Sciatic nerve (tissue), 2 donors: ENCODE measurements around the gene TUBG2. TPM values are rescaled to one million over a fixed set of nuclear protein-coding genes. Genes with fewer than 3 reads are reported as not detected.
"Not testable (repeated sequence)": the region's sequence is repeated elsewhere in the genome, so short reads cannot be mapped to it uniquely, and the experiment has no call there.

ENCODE experiments used
- ATAC-seq: fragments of 200-7000 bp; cut with Tn5 transposase; one replicate; pipeline ENCODE4 v1.9.1; 2020; ENCODE audit warnings: mild to moderate bottlenecking, moderate library complexity
- DNase-seq: peaks from one replicate; pipeline ENCODE4 v3.0.0-alpha.2; 2020; ENCODE audit warnings: low spot score
- intact Hi-C: fragments of 100-400 bp; cut with DNase I; formaldehyde crosslinking; loops from one replicate; pipeline ENCODE4 v1.14.2; 2022
- total RNA-seq: library from RNA; stranded (reverse); fragmentation: NEBNext Ultra II Directional; extraction: Animal tissue kit (Norgen Biotek cat#: 25700); gene quantifications from one replicate; pipeline ENCODE4 v1.2.1, GENCODE V29; 2021
- donor health status: DM: no; HTN: no; CAD: no.
- donor health status: DM: no; HTN: no; CAD: no.

The TUBG2 gene
- total RNA-seq, 1 donor from 2014 or later = 46.8 TPM

DNA sequence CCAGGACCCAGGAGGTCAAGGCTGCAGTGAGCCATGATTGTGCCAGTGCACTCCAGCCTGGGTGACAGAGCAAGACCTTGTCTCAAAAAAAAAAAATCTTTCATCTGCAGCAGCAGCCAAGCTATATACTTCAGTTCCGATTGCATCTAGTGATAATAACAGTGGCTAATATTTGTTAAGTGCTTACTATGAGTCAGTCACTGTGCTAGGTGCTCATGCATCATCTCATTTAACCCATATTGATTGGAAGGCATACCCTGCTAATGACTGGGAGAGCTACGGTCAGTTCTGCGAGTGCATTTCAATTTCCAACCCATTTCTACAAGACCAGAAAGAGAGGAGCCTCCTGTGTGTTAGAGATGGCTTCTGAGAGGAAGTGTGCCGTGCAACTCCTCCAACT lies 7.7 kb upstream of the TUBG2 start:
- intact Hi-C loops = no loop called here
- no peak for DNase-seq
- no peak for ATAC-seq

GRCh38 chr17:42653179-42654124 lies 5.6 kb upstream of the TUBG2 start:
- intact Hi-C loops = no loop called here
- DNase-seq (peak; percentile 76), ATAC-seq (peak; percentile 92)

DNA sequence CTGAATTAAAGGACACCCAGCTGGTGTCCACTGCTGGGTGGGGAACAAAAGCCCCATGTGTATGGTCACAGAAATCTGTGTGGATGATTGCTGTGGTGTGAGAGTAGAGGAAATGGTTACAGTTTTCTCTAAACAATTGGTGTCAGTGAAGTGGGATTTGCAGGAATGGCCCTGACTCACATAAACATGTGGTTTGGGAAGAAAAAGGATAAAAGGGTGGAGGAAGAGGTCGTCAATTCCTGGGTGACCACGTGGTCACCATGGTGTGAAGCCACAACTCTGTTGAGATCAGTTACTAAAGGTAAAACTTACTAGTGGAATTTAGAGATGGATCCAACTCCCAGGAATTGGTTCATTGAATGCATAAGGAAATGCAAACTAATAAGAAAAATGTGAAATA lies 3.6 kb upstream of the TUBG2 start:
- ATAC-seq = no peak
- intact Hi-C loops = no loop called here

DNA sequence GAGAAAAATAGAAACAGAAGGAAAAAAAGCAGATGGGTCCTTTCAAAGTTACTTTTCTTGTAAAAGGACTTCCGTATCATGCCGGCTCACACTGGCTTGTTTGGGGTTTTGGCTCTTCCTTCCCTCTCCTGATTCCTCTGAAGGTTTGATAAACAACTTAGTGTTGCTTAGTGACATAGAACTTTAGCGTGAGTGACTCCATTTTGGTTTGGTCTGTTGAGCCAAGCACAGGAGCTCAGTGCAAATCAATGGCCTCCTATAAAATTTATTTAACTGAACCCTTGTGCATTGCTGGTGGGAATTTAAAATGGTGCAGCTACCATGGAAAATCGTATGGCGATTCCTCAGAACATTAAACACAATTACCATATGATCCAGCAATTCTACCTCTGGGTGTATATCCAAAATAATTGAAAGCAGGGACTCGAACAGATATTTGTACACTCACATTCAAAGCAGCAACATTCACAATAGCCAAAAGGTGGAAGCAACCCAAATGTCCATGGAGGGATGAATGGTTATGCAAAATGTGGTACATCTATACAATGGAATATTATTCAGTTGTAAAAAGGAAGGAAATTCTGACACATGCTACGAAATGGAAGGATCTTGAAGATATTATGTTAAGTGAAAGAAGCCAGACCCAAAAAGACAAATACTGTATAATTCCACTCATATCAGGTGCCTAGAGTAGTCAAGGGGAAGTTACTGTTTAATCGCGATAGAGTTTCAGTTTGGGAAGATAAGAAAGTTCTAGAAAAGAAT lies 1.1 kb upstream of the TUBG2 start:
- ATAC-seq = no peak
- intact Hi-C loops = no loop called here
- DNase-seq = no peak

More for the DNA sequence above, 3.6 kb upstream of the TUBG2 start:
- DNase-seq = no peak

GRCh38 chr17:42659932-42660274 lies 819 bp downstream of the TUBG2 start:
- ATAC-seq = peak; percentile 44
- intact Hi-C loops, DNase-seq: not testable (repeated sequence)

DNA sequence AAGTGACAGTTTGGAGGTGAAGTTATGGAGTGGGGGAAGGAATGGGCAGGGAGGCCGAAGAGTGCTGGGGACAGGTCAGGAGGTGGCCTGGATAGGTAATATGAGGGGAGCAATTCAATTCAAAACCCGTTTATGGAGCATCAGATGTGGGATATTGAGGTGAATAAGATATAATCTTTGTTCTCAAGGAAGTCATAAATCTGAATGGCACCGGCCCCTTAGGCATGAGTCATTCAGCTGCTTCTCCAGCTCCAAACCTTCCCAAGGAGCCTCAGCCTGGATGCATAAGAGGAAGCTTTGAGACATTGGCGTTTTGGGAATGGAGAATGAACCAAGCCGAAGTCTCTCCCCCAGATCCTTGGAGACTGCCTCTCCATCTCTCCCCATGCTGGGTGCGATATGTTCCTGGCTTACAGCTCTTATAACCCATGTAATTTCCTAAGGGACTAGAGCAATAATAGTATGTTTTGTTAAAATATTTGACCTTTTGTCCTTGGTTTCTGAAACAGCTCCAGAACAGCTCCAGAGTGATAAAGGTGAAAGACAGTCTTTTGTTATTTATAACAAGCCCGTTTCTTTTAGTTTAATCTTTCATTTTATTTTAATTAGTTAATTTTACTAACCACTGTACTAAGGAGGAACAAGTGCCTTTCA lies 1.7 kb downstream of the TUBG2 start:
- peak; percentile 34 for ATAC-seq
- intact Hi-C loops = no loop called here
- no peak for DNase-seq

- DNase-seq (no peak), ATAC-seq (peak; percentile 4)
- intact Hi-C loops = no loop called here
These were observed 6.5 kb downstream of the TUBG2 start for GRCh38 chr17:42665581-42666001.

DNA sequence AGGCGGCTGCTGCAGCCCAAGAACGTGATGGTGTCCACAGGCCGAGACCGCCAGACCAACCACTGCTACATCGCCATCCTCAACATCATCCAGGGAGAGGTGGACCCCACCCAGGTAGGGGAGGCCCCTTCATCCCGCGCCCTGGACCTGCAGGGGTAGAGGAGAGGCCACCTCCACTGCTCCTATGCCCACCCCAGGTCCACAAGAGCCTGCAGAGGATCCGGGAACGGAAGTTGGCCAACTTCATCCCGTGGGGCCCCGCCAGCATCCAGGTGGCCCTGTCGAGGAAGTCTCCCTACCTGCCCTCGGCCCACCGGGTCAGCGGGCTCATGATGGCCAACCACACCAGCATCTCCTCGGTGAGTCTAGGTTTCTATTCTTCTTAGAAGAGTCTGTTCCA lies 7.0 kb downstream of the TUBG2 start:
- DNase-seq, intact Hi-C loops, ATAC-seq: not testable (repeated sequence)

DNA sequence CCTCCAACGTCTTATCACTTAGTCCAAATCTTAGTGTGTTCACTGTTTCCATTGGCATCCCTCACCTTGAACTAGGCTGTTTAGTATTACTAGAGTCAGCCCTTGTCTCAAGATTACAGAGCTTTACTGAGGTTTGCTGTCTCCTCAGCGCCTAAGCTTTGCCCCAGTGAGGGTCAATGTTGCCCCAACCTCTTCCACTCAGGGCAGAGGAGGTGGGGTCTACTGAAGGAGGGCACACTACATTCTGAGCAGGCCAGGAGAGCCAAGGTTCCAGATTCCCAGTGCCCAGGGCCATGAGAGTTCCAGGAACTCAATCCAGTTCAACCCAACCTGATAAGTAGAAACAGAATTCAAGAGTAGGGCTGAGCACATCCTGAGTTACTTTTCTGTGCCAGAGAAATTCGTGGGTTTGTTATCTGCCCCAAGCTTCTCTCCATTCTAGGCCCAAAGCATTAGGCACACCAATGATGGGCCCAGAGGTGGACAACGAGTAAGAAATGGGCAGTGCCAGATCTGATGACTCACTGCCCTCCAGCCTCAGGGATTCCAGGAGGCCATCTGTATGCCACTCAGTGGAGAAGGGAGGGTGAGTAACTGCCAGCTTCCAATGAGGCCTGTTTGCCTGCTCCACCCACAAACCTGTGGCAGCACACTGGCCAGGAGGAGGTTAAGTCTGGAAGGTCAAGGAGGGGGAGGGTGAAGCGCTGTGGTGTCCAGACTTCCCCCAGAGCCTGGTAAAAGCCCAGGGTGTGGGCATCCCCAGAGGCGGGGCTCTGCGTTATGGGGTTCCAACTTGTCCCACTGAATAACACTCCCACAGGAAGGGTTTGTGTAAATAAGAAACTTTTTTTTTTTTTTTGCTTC lies 8.2 kb downstream of the TUBG2 start:
- ATAC-seq (peak; percentile 48), DNase-seq (no peak)
- intact Hi-C loops = no loop called here

- intact Hi-C loops = no loop called here
- DNase-seq (no peak), ATAC-seq (no peak)
These were observed 10.6 kb downstream of the TUBG2 start for GRCh38 chr17:42669705-42669976.

GRCh38 chr17:42669977-42670788 lies 11.1 kb downstream of the TUBG2 start:
- DNase-seq = no peak
- intact Hi-C loops = no loop called here
- ATAC-seq = no peak

GRCh38 chr17:42670789-42671657 lies 11.9 kb downstream of the TUBG2 start:
- intact Hi-C loops = no loop called here
- ATAC-seq = no peak
- DNase-seq = no peak

DNA sequence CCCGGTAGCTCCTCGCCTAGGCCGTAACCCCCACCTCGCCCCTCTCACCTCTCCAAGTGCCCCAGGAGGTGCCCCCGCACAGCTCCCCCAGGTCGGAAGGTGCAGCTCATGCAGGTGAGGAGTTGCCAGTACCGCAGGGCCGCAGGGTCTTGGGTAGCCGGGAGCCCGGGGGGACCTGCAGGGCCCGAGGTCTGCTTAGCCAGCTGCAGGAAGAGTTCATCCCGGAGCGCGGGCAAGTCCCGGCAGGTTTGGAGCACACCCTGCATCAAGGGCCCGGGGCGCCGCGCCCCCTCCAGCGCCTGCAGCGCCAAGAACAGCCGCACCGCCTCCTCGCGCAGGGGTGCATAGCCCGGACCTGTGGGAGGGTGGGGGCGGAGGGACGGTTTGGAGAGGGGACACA lies 13.0 kb downstream of the TUBG2 start:
- intact Hi-C loops = no loop called here
- DNase-seq = no peak
- no peak for ATAC-seq

- DNase-seq (no peak), ATAC-seq (no peak)
- intact Hi-C loops = no loop called here
These were observed 14.3 kb downstream of the TUBG2 start for GRCh38 chr17:42673266-42673884.

DNA sequence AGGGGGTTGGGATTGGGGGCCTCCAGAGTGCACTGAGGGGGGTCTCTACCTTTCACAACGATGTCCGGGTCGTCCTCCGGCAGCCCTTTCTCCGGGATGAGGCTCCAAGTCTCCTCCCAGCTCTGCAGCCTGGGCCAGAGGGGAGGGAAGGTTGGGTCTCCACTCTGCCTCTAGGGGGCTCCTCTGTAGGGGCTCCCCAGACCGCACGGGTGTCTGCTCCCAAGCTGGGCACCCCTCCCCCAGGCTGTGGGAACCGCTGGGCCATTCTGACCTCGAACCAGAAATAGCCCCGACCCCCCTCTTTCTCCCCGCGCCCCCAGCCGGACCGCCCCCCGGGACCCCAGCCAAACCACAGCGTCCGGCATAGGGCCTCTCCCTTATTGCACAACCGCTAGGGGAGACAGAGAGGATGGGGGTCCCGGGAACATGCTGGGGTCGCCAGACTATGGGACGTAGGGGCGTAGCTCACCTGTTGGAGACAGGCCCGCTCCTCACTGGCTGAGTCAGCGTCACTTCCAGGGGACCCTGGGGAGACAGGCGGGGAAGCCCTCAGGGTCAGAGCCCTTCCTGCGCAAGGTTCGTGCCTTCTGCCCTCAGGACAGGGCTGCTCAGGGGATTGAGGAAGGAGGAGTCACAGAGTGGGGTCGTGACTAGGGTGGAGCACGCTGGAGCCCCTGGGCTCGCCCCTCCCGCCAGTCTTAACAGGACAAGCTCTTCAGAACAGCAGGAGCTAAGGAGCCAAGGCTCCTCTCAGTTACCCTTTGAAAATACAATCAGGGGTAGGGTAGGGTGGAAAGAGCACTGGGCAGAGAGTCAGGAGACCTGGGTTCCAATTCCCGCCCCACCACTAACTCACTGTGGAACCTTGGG lies 15.0 kb downstream of the TUBG2 start:
- ATAC-seq (peak; percentile 34), DNase-seq (peak; percentile 85)
- intact Hi-C loops = no loop called here

- DNase-seq = no peak
- no peak for ATAC-seq
- intact Hi-C loops = no loop called here
These were observed 15.8 kb downstream of the TUBG2 start for GRCh38 chr17:42674755-42675347.
